Bone marrow (tissue), 2 donors: ENCODE data around the gene LPIN2.
"Not testable (repeated sequence)": the region's sequence is repeated elsewhere in the genome, so short reads cannot be mapped to it uniquely, and the experiment has no call there.

Source experiments
- DNase-seq, 2 donors: peaks; one replicate each; lab custom pipeline; 2025; lab: John Stamatoyannopoulos, UW

The LPIN2 gene

GRCh38 chr18:3042379-3042778, 29.4 kb upstream of the LPIN2 start:
- DNase-seq = no peak

GRCh38 chr18:3041843-3042242, 28.9 kb upstream of the LPIN2 start:
- DNase-seq = no peak

- DNase-seq = no peak
Observed at GRCh38 chr18:3040881-3041280, 27.9 kb upstream of the LPIN2 start.

- DNase-seq = no peak
Observed at GRCh38 chr18:3040173-3040572, 27.2 kb upstream of the LPIN2 start.

GRCh38 chr18:3037423-3037915, 24.5 kb upstream of the LPIN2 start:
- DNase-seq = peak in 1 of 2 donors; percentile 66

- DNase-seq = no peak
Observed at GRCh38 chr18:3036108-3036507, 23.2 kb upstream of the LPIN2 start.

- DNase-seq = no peak
Observed at GRCh38 chr18:3035635-3036034, 22.7 kb upstream of the LPIN2 start.

GRCh38 chr18:3032721-3033120, 19.8 kb upstream of the LPIN2 start:
- no peak for DNase-seq

- peak in 1 of 2 donors; percentile 24 for DNase-seq
Observed at GRCh38 chr18:3029215-3029952, 16.4 kb upstream of the LPIN2 start.

GRCh38 chr18:3028115-3028514, 15.2 kb upstream of the LPIN2 start:
- DNase-seq = not testable (repeated sequence)

- DNase-seq = no peak
Observed at GRCh38 chr18:3027370-3027891, 14.5 kb upstream of the LPIN2 start.

- no peak for DNase-seq
Observed at GRCh38 chr18:3025544-3025943, 12.6 kb upstream of the LPIN2 start.

- not testable (repeated sequence) for DNase-seq
Observed at GRCh38 chr18:3023603-3024002, 10.7 kb upstream of the LPIN2 start.

GRCh38 chr18:3016585-3017297, 3.8 kb upstream of the LPIN2 start:
- peak in 1 of 2 donors; percentile 84 for DNase-seq

- no peak for DNase-seq
Observed at GRCh38 chr18:3015851-3016250, 2.9 kb upstream of the LPIN2 start.

- DNase-seq = no peak
Observed at GRCh38 chr18:3015204-3015592, 2.3 kb upstream of the LPIN2 start.

- DNase-seq = no peak
Observed at GRCh38 chr18:3014503-3015203, 1.7 kb upstream of the LPIN2 start.

- no peak for DNase-seq
Observed at GRCh38 chr18:3012136-3013023, 564 bp downstream of the LPIN2 start.

- no peak for DNase-seq
Observed at GRCh38 chr18:3010086-3010485, 2.9 kb downstream of the LPIN2 start.

GRCh38 chr18:3008541-3008940, 4.4 kb downstream of the LPIN2 start:
- no peak for DNase-seq

GRCh38 chr18:3007491-3007890, 5.5 kb downstream of the LPIN2 start:
- no peak for DNase-seq
